ENCODE measurements around the gene GPR162. TPM values are rescaled to one million over a fixed set of nuclear protein-coding genes. Genes with fewer than 3 reads are reported as not detected.

The GPR162 gene
- total and polyA plus RNA-seq, 2 donors from 2014 or later, result 5.0 to 9.8 TPM

- Histone ChIP-seq H3K27ac (ENCODE audit: low read depth in 2 of 2, low read length in 2 of 2) (no peak overlapping the region), H3K9ac (ENCODE audit: low read length in 3 of 3) (no peak overlapping the region), H3K9me3 (ENCODE audit: control insufficient read depth in 2 of 3, insufficient read depth in 1 of 3, low read length in 3 of 3) (no peaks in the 10 kb centered on the region), H3K36me3 (ENCODE audit: control insufficient read depth in 2 of 3, insufficient read depth in 3 of 3, low read length in 3 of 3) (peaks cover 12 to 77% (median 46%) of the 10 kb centered on the region in 3 donors), H3K27me3 (ENCODE audit: control insufficient read depth, insufficient read depth, low read length) (no peaks in the 10 kb centered on the region), H3K4me3 (ENCODE audit: low read length in 3 of 3) (no peak overlapping the region), H3K4me1 (ENCODE audit: control insufficient read depth in 2 of 3, insufficient read depth in 2 of 3, low read depth in 1 of 3, low read length in 3 of 3) (no peaks in the 10 kb centered on the region)
- TF ChIP-seq, protein P1, sequence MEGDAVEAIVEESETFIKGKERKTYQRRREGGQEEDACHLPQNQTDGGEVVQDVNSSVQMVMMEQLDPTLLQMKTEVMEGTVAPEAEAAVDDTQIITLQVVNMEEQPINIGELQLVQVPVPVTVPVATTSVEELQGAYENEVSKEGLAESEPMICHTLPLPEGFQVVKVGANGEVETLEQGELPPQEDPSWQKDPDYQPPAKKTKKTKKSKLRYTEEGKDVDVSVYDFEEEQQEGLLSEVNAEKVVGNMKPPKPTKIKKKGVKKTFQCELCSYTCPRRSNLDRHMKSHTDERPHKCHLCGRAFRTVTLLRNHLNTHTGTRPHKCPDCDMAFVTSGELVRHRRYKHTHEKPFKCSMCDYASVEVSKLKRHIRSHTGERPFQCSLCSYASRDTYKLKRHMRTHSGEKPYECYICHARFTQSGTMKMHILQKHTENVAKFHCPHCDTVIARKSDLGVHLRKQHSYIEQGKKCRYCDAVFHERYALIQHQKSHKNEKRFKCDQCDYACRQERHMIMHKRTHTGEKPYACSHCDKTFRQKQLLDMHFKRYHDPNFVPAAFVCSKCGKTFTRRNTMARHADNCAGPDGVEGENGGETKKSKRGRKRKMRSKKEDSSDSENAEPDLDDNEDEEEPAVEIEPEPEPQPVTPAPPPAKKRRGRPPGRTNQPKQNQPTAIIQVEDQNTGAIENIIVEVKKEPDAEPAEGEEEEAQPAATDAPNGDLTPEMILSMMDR (IDR thresholded peaks at IDR 0.05; ENCODE audit: borderline replicate concordance, extremely low read depth, insufficient read depth), result no peak
- intact Hi-C loops (cut with DNase I), result no loop called here
- DNase-seq, result peak in 1 of 5 donors; percentile 41
- FAIRE-seq, result no peak
Observed at GRCh38 chr12:6860942-6861341, 39.3 kb downstream of the GPR162 start.

GRCh38 chr12:6861391-6861790 is 39.8 kb downstream of the GPR162 start:
- Histone ChIP-seq H3K27ac (ENCODE audit: low read depth in 2 of 2, low read length in 2 of 2) (no peak overlapping the region), H3K9me3 (ENCODE audit: control insufficient read depth in 2 of 3, insufficient read depth in 1 of 3, low read length in 3 of 3) (no peaks in the 10 kb centered on the region), H3K4me1 (ENCODE audit: control insufficient read depth in 2 of 3, insufficient read depth in 2 of 3, low read depth in 1 of 3, low read length in 3 of 3) (no peaks in the 10 kb centered on the region), H3K36me3 (ENCODE audit: control insufficient read depth in 2 of 3, insufficient read depth in 3 of 3, low read length in 3 of 3) (peaks cover 12 to 72% (median 46%) of the 10 kb centered on the region in 3 donors), H3K9ac (ENCODE audit: low read length in 3 of 3) (no peak overlapping the region), H3K27me3 (ENCODE audit: control insufficient read depth, insufficient read depth, low read length) (no peaks in the 10 kb centered on the region), H3K4me3 (ENCODE audit: low read length in 3 of 3) (no peak overlapping the region)
- intact Hi-C loops (cut with DNase I), result no loop called here
- TF ChIP-seq, protein P1 (IDR thresholded peaks at IDR 0.05; ENCODE audit: borderline replicate concordance, extremely low read depth, insufficient read depth), result no peak
- FAIRE-seq (no peak), DNase-seq (peak in 1 of 5 donors; percentile 59)

DNA sequence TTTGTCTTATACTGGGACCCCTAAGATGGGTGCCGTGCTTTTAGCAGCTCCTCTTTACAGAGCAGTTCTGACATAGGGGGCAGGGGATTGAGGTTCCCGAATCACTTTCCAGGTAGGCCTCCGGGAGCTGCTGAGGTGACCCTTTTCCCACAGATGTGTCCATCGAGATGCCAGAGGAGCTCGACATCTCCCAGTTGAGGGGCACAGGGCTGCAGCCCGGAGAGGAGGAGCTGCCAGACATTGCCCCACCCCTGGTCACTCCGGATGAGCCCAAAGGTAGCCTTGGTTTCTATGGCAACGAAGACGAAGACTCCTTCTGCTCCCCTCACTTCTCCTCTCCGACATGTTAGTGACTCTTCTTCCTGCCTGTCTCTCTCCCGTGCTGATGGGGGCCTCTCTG is 41.4 kb downstream of the GPR162 start:
- DNase-seq, result peak in 1 of 5 donors; percentile 59
- H3K36me3 ChIP-seq (ENCODE audit: control insufficient read depth in 2 of 3, insufficient read depth in 3 of 3, low read length in 3 of 3), result peaks cover 6 to 56% (median 34%) of the 10 kb centered on the region in 3 donors
- H3K27me3 ChIP-seq (ENCODE audit: control insufficient read depth, insufficient read depth, low read length), result no peaks in the 10 kb centered on the region

More for the DNA sequence above, 41.4 kb downstream of the GPR162 start:
- Histone ChIP-seq H3K27ac (ENCODE audit: low read depth in 2 of 2, low read length in 2 of 2) (no peak overlapping the region), H3K9ac (ENCODE audit: low read length in 3 of 3) (no peak overlapping the region), H3K4me3 (ENCODE audit: low read length in 3 of 3) (no peak overlapping the region), H3K9me3 (ENCODE audit: control insufficient read depth in 2 of 3, insufficient read depth in 1 of 3, low read length in 3 of 3) (no peaks in the 10 kb centered on the region), H3K4me1 (ENCODE audit: control insufficient read depth in 2 of 3, insufficient read depth in 2 of 3, low read depth in 1 of 3, low read length in 3 of 3) (peaks cover 0 to 5% (median 0%) of the 10 kb centered on the region in 3 donors)
- TF ChIP-seq, protein P1 (IDR thresholded peaks at IDR 0.05; ENCODE audit: borderline replicate concordance, extremely low read depth, insufficient read depth), result no peak
- intact Hi-C loops (cut with DNase I), result no loop called here
- no peak for FAIRE-seq

Data from kidney (tissue), 14 donors.